A549 (cell line): ENCODE results near the gene CPLX1.

Experiments used
- CTCF ChIP-seq: fragments of >200 bp; sonication (Bioruptor Twin); formaldehyde crosslinking; IDR thresholded peaks from 3 replicates; pipeline ENCODE4 v1.5.1; 2016
- MAX ChIP-seq: IDR thresholded peaks from 2 replicates; pipeline ENCODE4 v1.6.1; 2012
- POLR2A ChIP-seq: IDR thresholded peaks from 2 replicates; pipeline ENCODE4 v1.6.1; 2012; ENCODE audit warnings: mild to moderate bottlenecking, low read length

GRCh38 chr4:855880-856224, 29.9 kb upstream of the CPLX1 start:
- TF ChIP-seq CTCF (no peak), POLR2A (no peak), MAX (no peak)
